NCI-H1092 (cell line): ENCODE data around the gene SORBS1.

ENCODE experiments used
- DNase-seq: peaks from one replicate; lab custom pipeline; 2025; lab: John Stamatoyannopoulos, UW

The SORBS1 gene

DNA sequence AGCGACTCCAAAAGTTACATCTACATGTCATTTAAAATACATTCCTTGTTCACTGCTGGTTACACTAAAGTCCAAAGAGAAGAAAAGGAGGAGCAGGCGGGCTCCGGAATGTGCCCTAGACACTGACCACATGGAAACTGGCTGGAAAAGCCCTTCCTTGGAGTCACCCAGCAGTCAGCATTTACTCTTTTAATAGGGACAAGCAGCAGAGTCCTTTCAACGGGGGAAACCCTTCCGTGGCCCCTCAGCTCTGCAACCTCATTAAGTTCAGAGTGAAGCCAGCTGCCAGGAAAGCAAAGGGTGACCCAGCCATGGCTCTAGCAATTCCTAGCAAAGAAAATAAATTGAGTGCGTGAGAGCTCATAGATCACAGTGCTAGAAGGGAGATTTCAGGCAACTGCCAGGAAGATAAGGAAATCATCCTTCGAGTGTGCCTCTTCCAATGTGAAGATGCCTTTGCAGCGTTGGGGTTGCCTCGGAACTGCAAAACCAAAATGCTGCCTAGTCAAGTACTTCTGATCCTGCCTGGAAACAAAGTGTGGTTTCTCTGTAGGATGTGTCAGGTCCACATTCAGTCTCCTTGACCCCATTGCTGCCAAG, 101.6 kb downstream of the SORBS1 start:
- no peak for DNase-seq

DNA sequence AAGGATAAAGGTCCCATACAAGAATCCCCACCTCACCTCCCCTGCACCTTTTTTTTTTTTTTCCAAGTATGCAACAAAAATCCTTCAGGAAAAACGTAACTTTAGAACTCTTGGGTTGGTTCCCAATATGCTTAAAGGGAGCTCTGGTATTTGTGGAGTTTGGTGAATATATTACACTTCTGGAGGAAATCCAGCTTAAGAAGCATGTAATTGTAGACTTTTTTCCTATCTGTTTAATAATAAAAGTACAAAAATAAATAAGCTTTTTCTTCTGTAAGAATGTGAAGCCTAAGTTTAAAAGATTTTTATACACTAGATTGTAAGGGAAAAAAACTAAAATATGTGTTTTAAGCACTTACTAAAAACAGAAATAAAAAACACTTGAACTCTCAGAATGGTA, 102.3 kb downstream of the SORBS1 start:
- no peak for DNase-seq

DNA sequence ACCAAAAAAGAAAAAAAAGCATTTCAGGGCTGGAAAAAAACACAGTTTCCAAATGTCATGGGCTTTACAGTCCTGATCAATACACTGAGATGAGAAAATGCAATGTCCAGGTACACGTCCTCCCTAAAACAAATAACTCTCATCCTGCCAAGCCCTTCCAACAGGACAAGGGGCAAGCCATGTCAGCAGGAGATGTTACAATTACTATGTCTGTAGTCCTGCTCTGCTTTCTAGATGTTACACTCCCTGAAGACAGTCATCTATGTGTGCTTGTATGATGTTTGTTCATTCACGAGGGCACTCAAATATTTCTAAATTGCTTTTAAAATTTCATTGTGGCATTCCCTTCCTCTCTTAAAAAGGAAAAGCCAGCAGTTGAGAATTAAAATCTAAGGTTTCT, 103.2 kb downstream of the SORBS1 start:
- no peak for DNase-seq

DNA sequence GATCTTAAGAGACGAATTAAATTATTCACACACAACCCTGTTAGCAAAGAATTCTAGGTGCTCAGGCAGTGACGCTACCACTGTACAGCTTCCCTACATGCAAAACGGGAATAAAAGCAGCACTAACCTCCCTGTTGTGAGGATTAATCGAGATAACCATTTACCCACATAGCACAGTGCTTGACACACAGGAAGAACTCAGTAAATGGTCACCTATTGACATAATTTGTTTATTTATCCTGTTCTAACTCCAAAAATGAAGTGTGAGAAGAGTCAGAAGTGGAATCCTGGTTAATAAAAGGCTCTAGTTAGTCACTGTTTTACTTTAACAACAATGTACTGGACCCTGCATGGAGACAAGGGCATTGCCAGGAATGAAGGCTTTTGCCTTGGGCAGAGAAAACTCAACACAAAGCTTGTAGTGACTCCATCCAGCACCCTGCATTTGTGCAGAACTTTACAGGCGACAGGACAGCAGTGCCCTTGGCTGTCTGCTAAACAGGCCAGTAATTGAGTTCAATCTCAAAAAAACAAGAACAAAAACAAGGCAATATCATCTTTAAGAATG, 103.8 kb downstream of the SORBS1 start:
- no peak for DNase-seq

DNA sequence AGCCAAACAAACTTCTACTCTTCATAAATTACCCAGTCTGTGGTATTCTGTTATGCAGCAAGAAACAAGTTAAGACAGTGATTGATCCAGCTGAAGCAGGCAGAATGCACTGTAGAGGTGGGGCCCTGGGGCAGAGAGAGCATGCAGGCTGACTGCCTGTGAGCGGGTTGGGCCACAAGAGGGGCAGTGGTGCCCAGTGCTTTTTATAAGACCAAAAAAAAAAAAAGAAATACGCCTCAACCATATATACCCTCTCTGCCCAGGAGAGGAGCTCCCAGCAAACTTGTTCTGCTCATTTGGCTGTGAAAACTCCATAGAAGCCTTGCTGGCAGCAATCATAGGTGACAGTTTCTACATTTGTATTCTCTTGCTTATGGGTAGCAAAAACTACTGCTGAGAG, 104.7 kb downstream of the SORBS1 start:
- no peak for DNase-seq

DNA sequence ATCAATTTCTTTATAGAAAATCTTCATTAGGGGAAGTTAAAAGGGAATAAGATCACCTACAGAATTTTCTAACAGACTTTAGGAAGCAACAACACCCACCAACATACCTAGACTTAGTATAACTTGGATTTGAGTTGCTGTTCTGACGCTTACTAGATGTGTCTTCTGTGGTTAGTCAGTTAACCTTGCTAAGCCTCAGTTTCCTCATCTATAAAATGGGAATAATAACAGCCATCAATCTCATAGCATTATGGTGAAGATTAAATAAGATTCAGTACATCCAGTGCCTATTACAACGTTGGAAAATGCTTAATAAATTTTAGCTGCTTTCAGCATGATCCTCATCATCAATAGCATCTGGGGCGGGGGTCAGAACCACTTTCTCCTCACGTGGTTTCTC, 106.2 kb downstream of the SORBS1 start:
- no peak for DNase-seq

DNA sequence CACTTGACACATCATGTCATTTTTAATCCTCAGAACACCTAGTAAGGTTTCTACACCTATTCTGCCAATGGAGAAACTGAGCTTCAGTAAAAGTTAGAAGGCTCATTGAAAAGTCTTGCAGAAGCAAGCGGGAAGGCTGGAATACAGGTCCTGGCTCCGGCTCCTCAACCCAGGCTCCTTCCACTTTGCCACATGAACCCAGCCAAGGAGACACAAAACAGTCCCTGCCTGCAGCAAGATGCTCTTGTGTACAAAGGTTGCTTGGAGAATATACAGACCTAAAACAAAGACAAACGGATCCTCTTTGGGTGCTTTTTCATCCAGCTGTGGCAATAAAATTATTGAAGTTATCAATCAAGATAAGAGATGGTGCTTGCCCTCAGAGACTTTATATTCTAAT, 106.8 kb downstream of the SORBS1 start:
- DNase-seq: no peak

DNA sequence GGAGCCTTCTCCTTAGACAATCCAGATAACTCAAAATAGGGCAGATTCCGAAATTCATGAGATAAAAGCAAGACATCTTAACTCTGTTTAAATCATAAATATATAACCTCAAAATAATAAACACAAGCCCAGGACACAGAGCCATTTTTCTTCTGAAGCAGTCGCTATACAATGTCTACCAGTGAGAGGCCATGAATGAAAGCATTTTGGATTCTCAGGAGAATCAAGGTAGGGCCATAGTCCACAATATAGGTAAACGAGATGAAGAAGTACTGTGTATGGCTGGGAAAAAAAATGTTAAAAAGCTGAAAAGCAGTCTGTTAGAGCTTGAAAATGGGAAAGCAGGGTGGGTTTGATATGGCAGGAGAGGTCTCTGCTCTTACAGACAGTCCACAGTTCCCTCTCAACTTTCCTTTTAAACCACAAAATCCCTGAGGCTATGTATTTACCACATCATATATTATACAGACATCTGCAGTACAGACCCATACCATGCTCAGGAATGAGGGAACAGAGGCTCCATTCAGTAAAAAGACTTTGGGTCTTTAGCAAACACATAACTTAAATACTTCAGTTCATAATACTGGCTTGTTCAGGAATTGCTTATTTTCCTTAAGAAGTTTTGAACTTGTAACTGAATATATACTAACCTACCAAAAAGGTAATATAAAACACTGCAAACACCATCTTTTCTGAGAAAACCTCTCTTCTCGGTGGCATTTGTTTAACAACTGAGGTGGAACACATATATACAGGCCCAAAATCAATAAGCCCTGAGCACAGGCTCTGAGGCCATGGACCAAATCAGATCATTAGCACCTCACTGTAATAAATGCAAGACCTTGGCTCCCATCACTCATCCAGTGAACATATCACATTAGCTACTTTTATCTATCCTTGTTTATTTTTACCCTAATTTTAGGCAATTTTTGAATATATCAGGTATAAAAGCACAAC, 109.3 kb downstream of the SORBS1 start:
- no peak for DNase-seq

DNA sequence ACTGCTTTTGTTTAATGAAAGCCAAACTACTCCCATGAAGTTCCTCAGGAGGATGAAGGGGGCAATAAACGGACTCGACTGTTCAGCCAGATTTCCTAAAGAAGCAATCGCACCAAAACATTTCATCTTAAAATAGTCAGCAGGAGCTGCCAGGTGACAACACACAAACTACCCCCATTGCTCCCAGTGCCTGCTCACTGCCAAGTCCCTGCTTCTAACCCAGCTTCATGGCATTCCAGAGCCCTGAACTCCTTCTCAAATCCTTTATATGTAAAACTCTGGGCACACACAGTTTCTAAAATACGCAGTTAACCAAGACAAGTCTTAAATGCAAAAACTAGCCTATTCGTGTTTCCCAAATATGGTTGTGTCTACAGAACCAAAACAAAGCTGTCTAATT, 110.0 kb downstream of the SORBS1 start:
- no peak for DNase-seq

DNA sequence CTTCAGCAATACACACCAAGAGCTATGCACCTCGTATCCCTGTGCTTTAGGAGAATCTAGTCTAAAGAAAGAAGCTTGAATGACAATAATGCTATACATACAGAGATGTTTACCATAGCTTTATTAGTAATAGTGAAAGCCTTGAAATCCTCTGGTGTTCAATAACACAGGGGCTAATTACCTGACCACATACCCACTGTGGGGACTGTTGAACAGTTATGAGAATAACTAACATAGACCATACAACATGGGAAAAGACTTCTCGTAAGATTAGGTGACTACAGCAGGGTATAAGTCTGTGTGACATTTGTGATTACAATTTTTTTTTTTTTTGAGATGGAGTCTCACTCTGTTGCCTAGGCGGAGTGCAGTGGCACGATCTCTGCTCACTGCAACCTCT, 111.0 kb downstream of the SORBS1 start:
- DNase-seq: no peak

DNA sequence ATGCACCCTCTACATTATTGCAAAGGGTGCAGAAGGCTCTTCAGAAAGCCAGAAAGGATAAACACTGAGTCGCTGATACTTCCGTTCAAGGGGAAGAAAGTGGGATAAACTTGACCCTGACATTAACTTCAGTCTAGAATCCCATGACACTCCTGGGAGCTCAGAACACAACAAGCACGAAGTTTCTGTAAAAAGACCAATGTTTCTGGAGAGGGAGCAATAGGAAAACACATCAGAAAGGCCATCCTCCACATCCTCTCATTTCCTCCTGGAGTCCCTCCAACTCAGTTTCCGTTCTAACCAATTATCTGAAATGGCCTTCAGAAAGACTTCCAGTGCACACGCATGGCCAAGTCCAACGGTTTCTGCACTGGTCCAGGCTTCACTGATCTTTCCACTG, 113.5 kb downstream of the SORBS1 start:
- DNase-seq: peak; percentile 19

DNA sequence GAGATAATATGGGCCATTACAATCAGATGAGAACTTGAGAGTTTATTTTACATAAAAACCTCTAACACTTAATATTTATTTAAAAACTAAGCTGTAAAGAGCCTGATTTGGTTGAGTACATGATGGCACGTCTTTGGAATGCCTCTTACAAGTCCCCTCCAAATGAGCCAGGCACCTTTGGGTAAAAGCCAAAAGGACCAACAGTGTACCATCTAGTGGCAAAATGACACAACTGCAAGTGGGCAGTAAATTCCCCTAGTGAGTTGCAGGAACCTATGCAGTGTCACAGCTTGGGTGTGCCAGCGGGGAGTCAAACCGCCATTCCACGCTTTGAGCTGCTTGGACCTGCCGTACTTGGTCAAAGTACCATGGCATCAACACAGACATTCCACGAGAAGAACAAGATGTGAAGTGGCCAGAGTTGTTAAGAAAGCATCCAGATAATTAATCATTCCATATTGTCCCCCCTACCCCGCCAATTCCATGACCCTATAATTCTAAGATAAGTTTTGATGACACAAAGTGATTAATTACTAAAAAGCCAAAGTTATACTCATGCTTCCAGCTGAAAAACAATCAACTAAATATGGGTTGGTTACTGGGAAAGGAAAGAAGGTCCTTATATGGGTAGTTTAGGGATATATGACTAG, 115.2 kb downstream of the SORBS1 start:
- DNase-seq: peak; percentile 36

DNA sequence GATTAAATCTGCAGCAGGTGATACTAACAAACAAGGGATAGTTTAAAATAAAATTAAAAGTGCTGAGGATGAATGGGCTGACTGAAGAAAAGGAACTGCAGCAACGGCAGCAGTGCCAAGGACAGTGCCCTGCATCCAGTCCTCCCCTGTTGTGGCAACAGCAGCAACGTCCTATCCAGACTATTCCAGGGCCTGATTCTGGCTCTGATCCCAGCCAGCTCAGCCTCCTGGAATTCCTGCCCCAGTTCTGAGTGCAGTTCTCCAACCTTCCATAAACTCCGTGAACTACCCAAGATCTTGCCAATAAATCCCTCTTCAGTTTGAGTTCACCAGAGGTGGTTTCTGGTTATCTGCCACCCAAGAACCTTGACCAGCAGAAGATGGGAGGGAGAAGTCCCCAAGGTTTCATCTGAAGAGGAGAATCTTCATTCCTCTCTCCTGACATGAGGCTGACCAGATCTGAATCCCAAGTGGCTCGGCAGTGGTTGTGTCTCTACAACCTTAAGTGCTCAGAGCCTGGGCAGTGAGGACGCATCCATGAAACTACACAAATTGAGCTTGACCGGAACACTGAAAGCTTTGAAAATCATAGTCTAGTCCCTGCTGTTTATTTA, 115.8 kb downstream of the SORBS1 start:
- no peak for DNase-seq

DNA sequence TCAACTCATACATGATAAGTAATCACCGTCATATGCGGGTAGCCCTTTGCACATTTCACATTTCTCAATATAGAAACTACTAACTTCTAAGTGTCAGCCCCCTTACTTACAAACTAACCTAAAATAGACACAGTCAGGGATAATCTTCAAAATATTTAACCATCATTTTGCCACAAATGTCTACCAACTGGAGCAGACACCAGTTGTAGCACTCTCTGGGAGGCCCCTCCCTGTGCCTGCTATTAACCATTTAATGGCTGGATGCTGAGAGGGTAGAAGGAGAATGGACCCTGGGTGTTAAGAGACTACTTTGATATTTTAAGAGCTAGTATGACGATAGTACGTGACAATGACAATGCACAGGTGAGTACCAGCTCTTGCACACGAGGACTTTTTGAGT, 116.4 kb downstream of the SORBS1 start:
- DNase-seq: no peak

DNA sequence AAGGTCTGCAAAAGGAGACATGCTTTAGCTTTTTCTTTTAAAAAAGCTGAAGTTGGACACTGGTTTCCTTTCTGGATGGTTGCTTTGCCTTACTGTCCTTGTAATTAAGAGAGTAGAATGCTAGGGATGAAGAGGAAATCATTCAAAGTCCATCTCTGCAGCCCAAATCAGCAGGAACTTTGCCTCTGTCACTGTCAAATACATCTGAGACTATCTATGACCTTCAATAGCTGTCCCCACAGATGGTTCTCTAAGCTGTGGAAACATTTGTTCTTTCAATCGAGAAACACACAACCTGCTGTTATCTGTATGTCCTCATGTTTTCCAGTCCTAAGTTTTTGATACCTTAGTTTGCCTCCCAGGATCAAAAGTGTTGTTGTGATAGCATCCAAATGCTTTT, 117.5 kb downstream of the SORBS1 start:
- DNase-seq: no peak

DNA sequence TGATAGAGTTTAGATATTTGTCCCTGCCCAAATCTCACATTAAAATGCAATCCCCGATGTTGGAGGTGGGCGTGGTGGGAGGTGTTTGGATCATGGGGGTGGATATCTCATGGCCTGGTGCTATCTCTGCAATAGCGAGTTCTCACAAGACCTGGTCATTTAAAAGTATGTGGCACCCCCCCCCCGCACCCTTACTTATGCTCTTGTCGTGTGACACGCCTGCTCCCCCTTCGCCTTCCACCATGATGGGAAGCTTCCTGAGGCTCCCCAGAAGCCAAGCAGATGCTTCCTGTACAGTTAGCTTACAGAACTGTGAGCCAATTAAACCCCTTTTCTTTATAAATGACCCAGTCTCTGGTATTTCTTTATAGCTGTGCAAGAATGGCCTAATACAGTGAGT, 118.8 kb downstream of the SORBS1 start:
- no peak for DNase-seq

DNA sequence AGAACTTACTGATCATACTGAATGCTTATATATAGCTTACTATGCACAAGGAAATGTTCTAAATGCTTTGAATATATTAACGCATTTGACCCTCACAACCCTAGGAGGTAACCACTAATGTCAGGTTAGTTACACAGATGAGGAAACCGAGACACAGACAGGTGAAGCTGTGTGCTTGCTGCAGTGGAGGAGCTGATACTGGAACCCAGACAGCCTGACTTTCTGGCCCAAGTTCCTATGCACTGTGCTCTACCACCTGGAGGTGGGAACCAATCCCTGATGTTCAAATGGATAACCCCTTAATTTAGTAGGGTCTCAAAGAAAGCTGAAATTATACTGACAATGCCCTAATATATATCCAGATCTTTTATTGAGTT, 119.6 kb downstream of the SORBS1 start:
- no peak for DNase-seq

DNA sequence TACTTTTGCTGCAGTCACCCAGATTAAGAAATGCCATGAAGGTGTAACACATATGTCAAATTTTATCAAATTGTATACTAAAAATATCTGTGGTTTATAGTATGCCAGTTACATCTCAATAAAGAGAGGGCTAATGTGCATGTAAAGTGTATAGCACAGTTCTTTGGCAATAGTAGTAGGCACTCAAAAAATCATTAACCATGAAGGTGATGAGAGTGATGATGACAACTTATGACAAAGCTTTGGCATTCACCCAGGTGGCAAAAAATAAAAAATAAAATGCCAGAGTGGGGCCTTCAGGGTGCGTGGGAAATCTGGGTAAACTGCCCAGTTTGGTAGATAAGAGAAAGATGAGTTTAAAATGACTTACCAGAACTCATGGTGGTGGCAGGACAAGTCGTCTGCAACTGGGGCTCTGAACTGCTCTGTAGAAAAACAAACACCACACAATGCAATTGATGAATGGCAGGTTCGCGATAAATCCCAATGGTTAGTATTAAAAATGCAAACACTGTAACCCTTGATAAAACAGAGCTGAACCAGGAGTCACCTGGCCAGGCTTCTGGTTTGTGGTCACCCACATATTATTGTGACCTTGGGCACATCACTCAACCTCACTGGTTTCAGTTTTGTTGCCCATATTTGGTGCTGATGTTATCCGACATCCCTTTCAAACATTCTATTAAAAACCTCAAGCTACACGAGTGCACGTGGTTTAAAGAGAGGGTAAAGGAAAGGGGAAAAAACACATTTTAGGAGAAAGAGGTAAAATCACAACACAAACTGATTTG, 120.2 kb downstream of the SORBS1 start:
- no peak for DNase-seq

DNA sequence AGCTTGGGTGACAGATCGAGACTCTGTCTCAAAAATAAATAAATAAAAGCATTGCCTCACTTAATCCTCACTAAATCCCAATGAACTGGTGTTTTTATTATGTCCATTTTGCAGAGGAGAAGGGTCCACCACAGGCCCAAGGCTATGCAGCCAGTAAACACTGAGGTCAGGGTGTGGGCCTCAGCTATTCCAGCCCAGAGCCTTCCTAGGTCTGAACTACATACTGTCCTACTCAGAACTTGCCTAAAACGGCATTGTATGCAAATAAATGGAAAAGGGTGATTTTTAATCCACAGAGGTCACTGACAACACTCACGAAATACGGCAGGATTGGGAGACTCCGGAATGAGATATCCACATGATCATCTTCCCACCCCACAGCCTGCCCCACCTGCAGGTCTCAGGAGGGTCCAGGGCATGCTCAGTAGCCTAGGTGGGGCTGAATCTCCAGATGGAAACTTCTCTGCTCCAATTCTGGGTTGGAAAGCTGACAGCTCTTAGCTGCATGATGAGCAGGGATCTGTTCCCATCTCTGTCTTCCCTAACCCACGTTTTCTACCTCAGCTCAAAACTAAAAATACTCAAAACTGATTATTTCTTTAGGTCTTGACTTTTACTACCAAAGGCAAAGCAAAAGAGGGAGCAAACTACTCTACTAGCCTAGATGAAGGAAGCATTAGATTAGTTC, 121.0 kb downstream of the SORBS1 start:
- DNase-seq: no peak

DNA sequence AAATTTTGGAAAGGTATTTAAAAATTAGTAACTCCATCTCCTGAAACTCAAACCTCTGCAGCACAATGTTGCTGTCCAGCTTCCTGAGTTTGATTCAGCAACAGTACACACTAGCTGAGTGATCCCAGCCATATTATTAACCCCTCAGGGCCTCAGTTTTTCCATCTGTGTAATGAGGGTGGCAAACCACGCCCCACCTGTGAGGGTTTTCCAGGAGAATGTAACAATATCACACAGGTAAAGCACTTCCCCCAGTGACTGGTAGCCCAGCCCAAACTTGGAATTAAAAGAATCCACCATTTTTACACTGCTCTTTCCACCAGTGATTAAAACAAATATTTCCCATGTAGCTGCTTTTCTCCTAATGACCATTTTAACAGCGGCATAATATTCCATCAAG, 122.4 kb downstream of the SORBS1 start:
- DNase-seq: no peak

DNA sequence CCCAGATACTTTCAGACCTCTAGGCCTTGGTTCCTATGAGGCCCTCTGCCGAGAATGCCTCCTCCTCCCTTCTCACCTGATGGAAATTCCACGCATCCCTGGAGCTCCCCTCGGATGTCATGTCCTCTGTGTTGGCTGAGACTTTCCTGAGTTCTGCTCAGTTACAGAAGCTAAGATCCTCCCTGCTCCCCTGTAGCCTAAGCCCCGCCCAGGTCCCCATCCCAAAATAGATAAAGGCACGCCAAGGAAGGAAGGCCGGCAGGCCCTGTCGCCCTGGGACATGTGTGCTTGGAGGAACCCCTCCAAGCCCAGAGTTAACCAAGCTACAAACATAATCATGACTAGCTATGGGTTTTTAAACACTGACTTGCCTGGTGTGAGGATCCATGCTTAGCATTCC, 123.5 kb downstream of the SORBS1 start:
- DNase-seq: no peak
